Occipital lobe (tissue), 2 donors: ENCODE measurements around the gene PRXL2C. TPM values are rescaled to one million over a fixed set of nuclear protein-coding genes. Genes with fewer than 3 reads are reported as not detected.
"Not testable (repeated sequence)": the region's sequence is repeated elsewhere in the genome, so short reads cannot be mapped to it uniquely, and the experiment has no call there.

Experiments
- DNase-seq: peaks from one replicate; lab custom pipeline; 2025; lab: John Stamatoyannopoulos, UW
- total RNA-seq: library from RNA; depleted of rRNA; stranded (reverse); fragments of >200 nt; gene quantifications from one replicate; pipeline ENCODE4 v1.2.3, GENCODE V29; 2014

PRXL2C gene
- total RNA-seq, 1 donor from 2014 or later, result 5.1 TPM

GRCh38 chr9:96649620-96650324, 5.3 kb downstream of the PRXL2C start:
- no peak for DNase-seq

GRCh38 chr9:96646081-96646991, 8.8 kb downstream of the PRXL2C start:
- DNase-seq, result no peak

DNA sequence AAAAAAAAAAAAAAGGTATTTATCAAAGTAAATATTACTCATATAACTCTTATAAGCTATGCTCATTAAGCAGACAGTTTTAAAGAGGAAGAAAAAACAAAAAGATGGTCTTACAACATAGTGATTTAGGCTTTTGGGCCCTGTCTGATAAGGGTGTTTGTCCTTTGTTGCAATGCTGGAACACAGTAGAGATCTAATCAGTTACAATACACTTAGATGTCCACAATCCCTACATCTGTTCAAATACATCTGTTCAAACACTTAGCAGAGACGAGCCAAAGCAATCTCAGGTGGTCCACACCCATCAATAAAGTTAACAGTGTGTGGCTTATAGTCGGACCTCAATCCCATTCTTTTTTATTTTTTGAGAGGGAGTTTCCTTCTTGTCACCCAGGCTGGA, 11.0 kb downstream of the PRXL2C start:
- DNase-seq, result no peak

- no peak for DNase-seq
Measured at GRCh38 chr9:96641514-96641913, 13.6 kb downstream of the PRXL2C start.

DNA sequence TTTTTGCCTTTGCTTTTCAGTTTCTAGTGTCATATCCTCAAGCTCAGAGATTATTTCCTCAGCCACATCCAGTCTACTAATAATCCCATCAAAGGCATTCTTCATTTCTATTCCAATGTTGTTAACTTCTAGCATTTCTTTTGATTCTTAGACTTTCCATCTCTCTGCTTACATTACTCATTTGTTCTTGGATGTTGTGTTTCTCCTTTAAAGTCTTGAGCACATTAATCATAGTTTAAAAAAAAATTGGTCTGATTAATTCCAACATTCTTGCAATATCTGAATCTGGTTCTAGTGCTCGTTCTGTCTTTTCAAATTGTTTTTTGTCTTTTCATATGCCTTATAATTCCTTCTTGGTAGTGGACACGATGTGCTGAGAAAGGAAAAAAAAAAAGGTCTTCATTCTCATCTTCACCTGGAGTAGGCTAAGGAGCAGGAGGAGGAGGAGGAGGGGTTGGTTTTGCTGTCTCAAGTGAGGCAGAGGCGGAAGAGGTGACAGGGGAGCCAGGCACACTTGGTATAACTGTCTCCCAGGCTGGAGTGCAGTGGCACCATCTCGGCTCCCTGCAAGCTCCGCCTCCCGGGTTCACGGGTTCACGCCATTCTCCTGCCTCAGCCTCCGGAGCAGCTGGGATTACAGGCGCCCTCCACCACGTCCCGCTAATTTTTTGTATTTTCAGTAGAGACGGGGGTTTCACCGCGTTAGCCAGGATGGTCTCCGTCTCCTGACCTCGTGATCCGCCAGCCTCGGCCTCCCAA, 16.3 kb downstream of the PRXL2C start:
- DNase-seq, result no peak

DNA sequence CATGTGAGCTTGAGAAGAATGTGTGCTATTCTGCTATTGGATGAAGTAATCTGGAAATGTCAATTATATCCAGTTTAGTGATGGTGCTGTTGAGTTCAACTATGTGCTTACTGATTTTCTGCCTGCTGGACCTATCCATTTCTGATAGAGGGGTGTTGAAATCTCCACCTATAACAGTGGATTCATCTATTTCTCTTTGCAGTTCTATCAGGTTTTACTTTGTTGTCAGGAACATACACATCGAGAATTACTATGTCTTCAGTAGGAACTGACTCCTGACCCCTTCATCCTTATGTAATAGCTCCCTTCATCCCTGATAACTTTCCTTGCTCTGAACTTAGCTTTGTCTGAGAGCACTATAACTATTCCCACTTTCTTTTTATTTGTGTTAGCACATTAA, 18.7 kb downstream of the PRXL2C start:
- no peak for DNase-seq

DNA sequence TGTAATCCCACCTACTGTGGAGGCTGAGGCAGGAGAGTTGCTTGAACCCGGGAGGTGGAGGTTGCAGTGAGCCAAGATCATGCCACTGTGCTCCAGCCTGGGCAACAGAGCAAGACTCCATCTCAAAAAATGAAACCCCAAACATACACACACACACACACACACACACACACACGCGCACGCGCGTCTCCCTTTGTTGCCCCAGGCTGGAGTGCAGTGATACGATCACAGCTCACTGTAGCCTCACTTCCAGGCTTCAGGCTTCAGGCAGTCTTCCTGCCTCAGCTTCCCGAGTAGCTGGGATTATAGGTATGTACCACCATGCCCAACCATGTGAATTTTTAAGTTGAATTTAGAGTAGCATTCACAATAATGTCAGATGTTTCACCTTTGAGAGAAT, 21.5 kb downstream of the PRXL2C start:
- DNase-seq, result not testable (repeated sequence)

DNA sequence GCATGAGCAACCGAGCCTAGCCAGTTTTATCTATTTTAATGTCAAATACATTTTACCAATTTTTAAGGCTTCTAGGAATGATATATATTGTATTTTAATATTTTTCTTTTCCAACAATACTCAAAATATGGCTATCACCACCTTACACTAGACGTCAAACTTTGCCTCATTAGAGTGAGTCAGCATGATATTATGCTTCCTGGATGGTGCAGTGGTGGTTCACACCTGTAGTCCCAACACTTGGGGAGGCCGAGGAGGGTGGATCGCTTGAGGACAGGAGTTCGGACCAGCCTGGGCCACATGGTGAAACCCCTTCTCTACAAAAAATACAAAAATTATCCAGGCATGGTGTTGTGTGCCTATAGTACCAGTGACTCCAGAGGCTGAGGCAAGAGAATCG, 28.2 kb downstream of the PRXL2C start:
- DNase-seq, result no peak

DNA sequence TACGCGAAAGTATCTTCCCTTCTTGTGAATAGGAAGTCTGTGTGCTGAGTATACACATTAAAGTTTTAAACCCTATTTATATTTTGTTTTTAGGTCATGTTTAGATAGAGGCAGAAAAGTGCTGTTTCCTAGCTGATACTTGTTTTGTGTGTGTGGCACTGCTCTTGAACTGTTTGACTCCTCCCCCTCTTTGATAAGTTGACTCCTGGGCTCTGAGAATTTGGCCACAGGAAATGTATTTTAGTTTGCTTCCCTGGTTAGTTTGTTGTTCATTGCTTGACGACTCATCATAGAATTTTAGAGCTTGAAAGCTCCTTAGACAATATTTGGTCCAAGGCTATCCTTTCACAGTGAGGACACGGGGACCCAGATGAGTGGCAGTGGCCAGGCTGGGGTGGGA, 33.5 kb downstream of the PRXL2C start:
- DNase-seq, result no peak

DNA sequence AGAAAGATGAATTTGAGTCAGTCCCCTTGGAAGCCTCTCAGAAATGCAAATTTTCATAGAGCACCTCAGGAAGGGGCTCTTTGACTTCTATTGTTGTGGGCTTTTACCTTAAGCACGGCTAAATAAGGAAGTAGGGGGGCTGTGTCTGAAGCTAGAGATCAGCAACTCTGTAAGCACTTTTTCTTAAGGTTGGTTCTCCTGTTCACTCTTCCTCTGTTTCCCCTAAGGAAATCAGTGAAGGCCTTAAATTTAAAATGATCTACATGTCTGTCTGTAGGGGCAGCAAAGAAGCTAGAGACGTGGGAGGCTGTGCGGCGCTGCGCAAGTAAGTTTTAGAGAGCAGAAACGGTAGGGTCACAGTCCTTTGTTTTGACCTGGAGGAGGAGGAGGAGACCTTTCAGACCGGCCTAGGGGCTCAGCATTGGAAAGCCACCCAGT, 34.3 kb downstream of the PRXL2C start:
- DNase-seq, result no peak

- no peak for DNase-seq
Measured at GRCh38 chr9:96620181-96620514, 35.0 kb downstream of the PRXL2C start.

DNA sequence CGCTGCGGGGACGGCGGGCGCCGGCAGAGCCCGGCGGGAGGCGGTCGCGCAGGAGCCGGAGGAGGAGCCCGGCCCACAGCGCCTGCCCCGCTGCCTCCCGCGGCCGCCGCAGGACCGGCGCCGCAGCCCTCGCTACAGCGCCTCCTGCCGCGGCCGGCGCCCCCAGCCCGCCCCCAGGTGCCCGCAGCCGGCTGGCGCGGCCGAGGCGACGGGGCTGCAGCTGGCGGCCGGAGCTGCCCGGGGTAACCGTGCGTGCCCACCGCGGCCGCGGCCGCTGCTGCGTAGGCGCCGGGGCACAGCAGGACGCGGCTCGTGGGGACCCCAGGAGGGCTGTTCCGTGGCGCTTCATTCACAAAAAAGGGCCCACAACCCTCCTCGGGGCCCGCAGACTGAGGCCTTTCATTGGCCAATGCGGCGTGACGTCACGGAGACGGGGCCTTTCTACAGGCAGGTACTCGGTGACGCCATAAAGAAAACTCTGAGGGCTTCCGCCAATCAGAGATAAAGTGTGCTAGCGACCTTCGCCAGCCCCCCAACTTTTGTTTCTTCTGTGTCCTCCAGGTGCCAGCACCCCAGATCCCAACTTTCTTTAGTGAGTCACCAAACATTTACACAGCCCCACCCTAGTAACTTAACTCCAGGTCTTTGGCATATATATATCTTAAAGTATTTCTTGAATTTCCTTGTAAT, 35.5 kb downstream of the PRXL2C start, which contains the start of gene CDC14B:
TSS of gene CDC14B (minus strand) at position 353 of the 690 bp plus-strand sequence. CDS start 465 bp downstream, outside the sequence.
- peak; percentile 82 for DNase-seq

- no peak for DNase-seq
Measured at GRCh38 chr9:96619124-96619465, 36.0 kb downstream of the PRXL2C start.

- peak; percentile 65 for DNase-seq
Measured at GRCh38 chr9:96618209-96619123, 36.7 kb downstream of the PRXL2C start.

DNA sequence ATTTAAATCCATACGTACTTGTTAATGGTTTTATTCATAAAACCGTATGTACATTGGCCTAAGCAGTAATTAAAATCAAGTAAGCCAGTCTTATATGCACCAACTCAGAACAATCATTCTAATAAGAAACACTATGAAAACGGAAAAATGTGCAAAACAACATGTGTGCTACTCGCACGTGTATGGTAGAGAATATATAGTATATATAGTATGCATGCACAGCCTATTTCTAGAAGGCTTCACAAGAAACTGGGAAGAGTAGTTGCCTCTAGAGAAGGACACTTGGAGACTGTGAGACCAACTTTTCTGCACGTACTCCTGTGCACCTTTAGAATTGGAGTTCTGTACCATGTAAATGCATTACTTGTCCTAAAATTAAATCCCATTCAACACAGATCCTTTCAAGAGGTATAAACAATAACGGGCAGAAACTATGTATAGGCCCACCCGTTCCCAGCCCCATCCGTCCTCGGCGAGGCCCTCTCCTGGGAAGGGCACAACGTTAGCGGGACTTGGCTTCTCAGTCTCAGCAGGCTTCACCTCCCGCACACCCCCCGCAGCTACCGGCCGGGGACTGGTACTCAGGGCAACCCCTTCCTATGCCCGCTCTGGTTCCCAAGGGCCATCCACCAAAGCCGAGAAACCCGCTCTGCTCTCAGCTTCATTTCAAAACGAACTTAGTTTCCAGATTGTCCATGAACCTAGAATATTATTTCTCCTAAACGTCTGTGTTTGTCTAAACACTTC, 37.5 kb downstream of the PRXL2C start:
- no peak for DNase-seq

DNA sequence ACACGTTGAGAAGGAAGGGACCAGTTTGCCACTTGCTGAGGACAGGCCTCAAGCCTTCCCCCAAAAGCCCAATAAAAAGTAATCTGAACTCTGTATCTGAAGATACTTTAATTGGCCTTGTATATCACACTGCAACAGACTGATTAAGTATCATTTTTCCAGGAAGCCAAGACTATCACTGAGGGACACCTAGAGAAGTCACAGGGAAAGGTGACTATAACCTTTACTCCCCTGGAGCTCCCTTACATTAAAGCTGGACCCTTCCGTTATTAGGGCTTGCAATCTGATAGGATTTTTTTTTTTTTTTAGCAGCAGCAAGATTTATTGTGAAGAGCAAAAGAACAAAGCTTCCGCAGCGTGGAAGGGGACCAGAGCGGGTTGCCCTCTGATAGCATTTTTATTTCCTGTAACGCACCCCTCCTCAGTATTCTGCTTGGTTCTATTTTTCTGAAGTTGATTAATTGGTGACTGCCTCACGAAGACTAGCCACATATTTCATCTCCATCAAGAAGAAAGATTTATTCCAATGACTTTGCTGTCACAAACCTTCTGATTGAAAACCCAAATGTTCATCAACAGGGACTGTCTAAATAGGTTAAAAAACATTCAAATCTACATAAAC, 38.2 kb downstream of the PRXL2C start:
- no peak for DNase-seq

- no peak for DNase-seq
Measured at GRCh38 chr9:96615411-96615810, 39.7 kb downstream of the PRXL2C start.

DNA sequence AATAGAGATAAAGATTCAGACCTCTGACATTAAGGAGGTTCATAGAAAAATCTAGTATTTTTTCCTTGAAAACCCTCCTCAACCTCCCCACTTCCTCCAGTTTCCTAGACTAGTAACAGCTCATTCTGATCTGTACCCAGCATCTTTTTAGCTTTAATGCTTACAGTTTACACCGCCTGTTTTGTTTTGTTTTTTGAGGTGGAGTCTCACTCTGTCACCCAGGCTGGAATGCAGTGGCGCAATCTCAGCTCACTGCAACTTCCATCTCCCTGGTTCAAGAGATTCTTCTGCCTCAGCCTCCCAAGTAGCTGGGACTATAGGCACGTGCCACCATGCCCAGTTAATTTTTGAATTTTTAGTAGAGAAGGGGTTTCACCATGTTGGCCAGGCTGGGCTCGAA, 40.5 kb downstream of the PRXL2C start:
- not testable (repeated sequence) for DNase-seq

DNA sequence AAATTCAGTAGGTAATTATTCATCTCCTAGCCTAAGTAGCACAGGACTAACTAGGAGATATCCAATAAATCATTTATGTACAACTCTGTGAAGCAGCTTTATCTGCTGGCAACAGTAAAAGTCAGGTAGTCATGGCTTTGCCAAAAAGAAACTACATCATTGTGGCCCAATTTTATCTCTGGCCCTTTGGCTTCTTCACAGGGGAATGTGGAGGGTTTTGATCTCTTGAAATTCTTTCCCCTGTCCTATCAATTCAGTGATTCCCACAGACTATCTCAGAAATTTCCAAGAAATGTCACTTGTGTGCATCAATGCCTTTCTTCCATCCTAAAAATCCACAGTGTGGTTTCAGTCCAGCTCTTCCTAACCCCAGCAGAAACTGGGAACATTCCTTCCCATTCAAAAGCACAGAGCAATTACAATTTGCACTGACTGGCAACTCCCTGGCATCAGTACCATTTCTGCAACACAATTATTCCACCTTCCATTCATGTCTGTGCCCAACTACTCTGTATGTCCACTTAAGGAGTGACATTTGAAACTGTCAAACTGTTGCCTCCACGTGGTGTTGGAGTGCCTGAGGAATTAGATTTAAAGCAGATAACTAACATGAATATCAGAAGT, 42.0 kb downstream of the PRXL2C start:
- DNase-seq, result no peak
